A673 (cell line): ENCODE data around the gene KLHL14.

Experiments used
- CTCF ChIP-seq: fragments of 300-800, 200-600 bp; sonication (generic); conservative IDR thresholded peaks from 2 replicates; pipeline ENCODE4 v1.5.1; 2017; ENCODE audit warnings: low read depth, mild to moderate bottlenecking, antibody characterized with exemption, low read length, moderate library complexity, mixed read lengths
- EZH2 ChIP-seq: fragments of 200-600 bp; sonication (generic); IDR thresholded peaks from 2 replicates; pipeline ENCODE4 v1.6.1; 2017; ENCODE audit warnings: borderline replicate concordance, low read depth, mild to moderate bottlenecking, mixed read lengths, antibody characterized with exemption, low read length; ENCODE audit not compliant: poor library complexity, severe bottlenecking

- TF ChIP-seq CTCF: no peak
- TF ChIP-seq EZH2: no peak
These were observed 37.5 kb upstream of the KLHL14 start for GRCh38 chr18:32810314-32810713.
